Hepatocyte (in vitro differentiated cells): ENCODE measurements around the gene ELAVL4.

Experiments
- EZH2 ChIP-seq: fragments of 200-600 bp; sonication (generic); IDR thresholded peaks from 2 replicates; pipeline ENCODE4 v1.6.1; 2016; ENCODE audit warnings: antibody characterized with exemption, mild to moderate bottlenecking, borderline replicate concordance
- EZH2phosphoT487 ChIP-seq: fragments of 200-600 bp; sonication (generic); IDR thresholded peaks from one replicate; pipeline ENCODE4 v1.6.1; 2018; ENCODE audit warnings: antibody characterized with exemption, mild to moderate bottlenecking, low read depth, moderate library complexity; ENCODE audit not compliant: unreplicated experiment, severe bottlenecking
- TF ChIP-seq, protein P1 (sequence below): fragments of 200-600 bp; sonication (generic); IDR thresholded peaks from 2 replicates; pipeline ENCODE4 v1.5.1; 2016; ENCODE audit warnings: antibody characterized with exemption, mild to moderate bottlenecking; ENCODE audit not compliant: poor library complexity

- TF ChIP-seq, protein P1, sequence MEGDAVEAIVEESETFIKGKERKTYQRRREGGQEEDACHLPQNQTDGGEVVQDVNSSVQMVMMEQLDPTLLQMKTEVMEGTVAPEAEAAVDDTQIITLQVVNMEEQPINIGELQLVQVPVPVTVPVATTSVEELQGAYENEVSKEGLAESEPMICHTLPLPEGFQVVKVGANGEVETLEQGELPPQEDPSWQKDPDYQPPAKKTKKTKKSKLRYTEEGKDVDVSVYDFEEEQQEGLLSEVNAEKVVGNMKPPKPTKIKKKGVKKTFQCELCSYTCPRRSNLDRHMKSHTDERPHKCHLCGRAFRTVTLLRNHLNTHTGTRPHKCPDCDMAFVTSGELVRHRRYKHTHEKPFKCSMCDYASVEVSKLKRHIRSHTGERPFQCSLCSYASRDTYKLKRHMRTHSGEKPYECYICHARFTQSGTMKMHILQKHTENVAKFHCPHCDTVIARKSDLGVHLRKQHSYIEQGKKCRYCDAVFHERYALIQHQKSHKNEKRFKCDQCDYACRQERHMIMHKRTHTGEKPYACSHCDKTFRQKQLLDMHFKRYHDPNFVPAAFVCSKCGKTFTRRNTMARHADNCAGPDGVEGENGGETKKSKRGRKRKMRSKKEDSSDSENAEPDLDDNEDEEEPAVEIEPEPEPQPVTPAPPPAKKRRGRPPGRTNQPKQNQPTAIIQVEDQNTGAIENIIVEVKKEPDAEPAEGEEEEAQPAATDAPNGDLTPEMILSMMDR = no peak
- no peak for TF ChIP-seq EZH2
- TF ChIP-seq EZH2phosphoT487 = no peak
These were observed 31.4 kb downstream of the ELAVL4 start for GRCh38 chr1:50140182-50140447.
